Motor neuron (in vitro differentiated cells): ENCODE data around the gene PATZ1. TPM values are rescaled to one million over a fixed set of nuclear protein-coding genes. Genes with fewer than 3 reads are reported as not detected.
A peak's percentile ranks its signal among the peaks of the same experiment; 100 is the strongest.

Experiments used
- ATAC-seq, 8 experiments: fragments of 200-7000 bp; cut with Tn5 transposase; replicated peaks in 6 of 8; 2 replicates each; pipeline ENCODE4 v1.8.0; 2021; ENCODE audit warnings: mild to moderate bottlenecking in 8 of 8, moderate library complexity in 8 of 8
- H3K27ac ChIP-seq, 2 donors: fragments of 250-450 bp; sonication (Bioruptor Pico); 2 replicates each; pipeline ENCODE4 v1.9.0; 2021; ENCODE audit warnings: antibody characterized with exemption in 2 of 2, mild to moderate bottlenecking in 2 of 2, moderate library complexity in 1 of 2
- H3K4me1 ChIP-seq, 2 donors: fragments of 250-450 bp; sonication (Bioruptor Pico); replicated peaks in 1 of 2; 2 replicates each; pipeline ENCODE4 v1.6.1; 2021; ENCODE audit warnings: antibody characterized with exemption in 2 of 2, mild to moderate bottlenecking in 2 of 2, moderate library complexity in 1 of 2
- H3K4me3 ChIP-seq, 5 donors: fragments of 250-450 bp; sonication (Bioruptor Pico); 2 replicates each; pipeline ENCODE4 v1.9.0; 2021; ENCODE audit warnings: antibody characterized with exemption in 5 of 5, mild to moderate bottlenecking in 5 of 5, moderate library complexity in 4 of 5
- whole genome bisulfite sequencing, 10 experiments: fragments of 450-650 bp; shearing (Covaris generic); methylation state at CpG; one replicate each; pipeline ENCODE4 v1.0.0; 2022; 5-methylcytosine and 5-hydroxymethylcytosine counted together
- in situ Hi-C, 9 experiments: fragments of 400-800 bp; cut with MboI; loops; one replicate each; pipeline ENCODE4 v1.15.0; 2021; ENCODE audit warnings: low sequenced_read_pairs in 9 of 9, low pct_unique_long_range_greater_than_20kb in 2 of 9; ENCODE audit not compliant: unreplicated experiment in 9 of 9
- total RNA-seq, 8 experiments: library from RNA; unstranded; fragments of 300-600 nt; gene quantifications; 2 replicates each; pipeline versions ENCODE4 v1.2.3 to v1.2.4, GENCODE V29; 2022

The PATZ1 gene
- total RNA-seq, 8 experiments from 2014 or later = 4.7 to 69.6 (median 31.9) TPM

GRCh38 chr22:31292236-31292989 is 53.7 kb downstream of the PATZ1 start, which contains the start of gene PIK3IP1:
PIK3IP1 (minus strand) TSS chr22:31292488; CDS start chr22:31292344, 144 bp downstream.
- ATAC-seq = peak; percentile 49 to 69 (median 60)
- 5 to 60% (median 32%) methylated on average over 3 to 18 of the region's 19 CpGs for WGBS, 10 experiments
- in situ Hi-C loops = no loop called here
- Histone ChIP-seq H3K27ac (no peak within 1 kb of the TSS), H3K4me1 (peaks cover 2 to 4% of the 10 kb centered on the region in 2 donors), H3K4me3 (peak within 1 kb of the TSS; percentile 36 to 50 (median 49))

GRCh38 chr22:31291481-31292235 is 54.5 kb downstream of the PATZ1 start:
- peaks cover 2 to 4% of the 10 kb centered on the region in 2 donors for H3K4me1 ChIP-seq
- in situ Hi-C loops = no loop called here
- H3K27ac ChIP-seq = no peak overlapping the region
- no peak for ATAC-seq
- WGBS, 10 experiments = 0 to 40% (median 4%) methylated on average over 1 to 12 of the region's 20 CpGs
- peak overlapping the region; percentile 36 to 50 (median 49) for H3K4me3 ChIP-seq

- peak overlapping the region; percentile 36 to 50 (median 49) for H3K4me3 ChIP-seq
- no peak overlapping the region for H3K27ac ChIP-seq
- in situ Hi-C loops = no loop called here
- peak; percentile 89 to 97 (median 96) for ATAC-seq
- peaks cover 2 to 4% of the 10 kb centered on the region in 2 donors for H3K4me1 ChIP-seq
- 0 to 1% (median 0%) methylated on average over 3 to 40 of the region's 95 CpGs; no CpG with 5 or more reads in 4 of the 10 experiments for WGBS, 10 experiments
Measured at GRCh38 chr22:31290494-31291471, 55.4 kb downstream of the PATZ1 start.

- Histone ChIP-seq H3K4me1 (peaks cover 2 to 11% of the 10 kb centered on the region in 2 donors), H3K27ac (no peak overlapping the region), H3K4me3 (no peak overlapping the region)
- ATAC-seq = no peak
- 35 to 94% (median 81%) methylated on average over 1 to 5 of the region's 13 CpGs; no CpG with 5 or more reads in 4 of the 10 experiments for WGBS, 10 experiments
- in situ Hi-C loops = no loop called here
Measured at GRCh38 chr22:31289344-31289743, 56.8 kb downstream of the PATZ1 start.

- 0 to 100% (median 73%) methylated on average over 1 to 4 of the region's 5 CpGs; no CpG with 5 or more reads in 2 of the 10 experiments for WGBS, 10 experiments
- no peak overlapping the region for H3K27ac ChIP-seq
- ATAC-seq = no peak
- H3K4me1 ChIP-seq = peaks cover 2 to 13% of the 10 kb centered on the region in 2 donors
- no peak overlapping the region for H3K4me3 ChIP-seq
- in situ Hi-C loops = no loop called here
Measured at GRCh38 chr22:31288496-31289240, 57.5 kb downstream of the PATZ1 start.

- Histone ChIP-seq H3K4me3 (no peak overlapping the region), H3K4me1 (peaks cover 2 to 13% of the 10 kb centered on the region in 2 donors), H3K27ac (no peak overlapping the region)
- in situ Hi-C loops = no loop called here
- WGBS, 10 experiments = 17 to 100% (median 89%) methylated on average over 1 to 6 of the region's 6 CpGs; no CpG with 5 or more reads in 2 of the 10 experiments
- no peak for ATAC-seq
Measured at GRCh38 chr22:31287818-31288495, 58.2 kb downstream of the PATZ1 start.

- WGBS, 10 experiments = 56 to 90% (median 76%) methylated on average over 1 to 6 of the region's 8 CpGs; no CpG with 5 or more reads in 1 of the 10 experiments
- Histone ChIP-seq H3K4me3 (no peak overlapping the region), H3K4me1 (peaks cover 2 to 13% of the 10 kb centered on the region in 2 donors), H3K27ac (no peak overlapping the region)
- no peak for ATAC-seq
- in situ Hi-C loops = no loop called here
Measured at GRCh38 chr22:31286360-31287255, 59.5 kb downstream of the PATZ1 start.

- peaks cover 0 to 9% of the 10 kb centered on the region in 2 donors for H3K4me1 ChIP-seq
- peak overlapping the region in 1 of 2 donors; percentile 66 for H3K27ac ChIP-seq
- WGBS, 10 experiments = 20 to 63% (median 29%) methylated on average over 1 to 3 of the region's 3 CpGs; no CpG with 5 or more reads in 7 of the 10 experiments
- H3K4me3 ChIP-seq = no peak overlapping the region
- in situ Hi-C loops = no loop called here
- ATAC-seq = peak in 5 of 8 experiments; percentile 29 to 66 (median 43)
Measured at GRCh38 chr22:31284281-31285155, 61.6 kb downstream of the PATZ1 start.

GRCh38 chr22:31282748-31283468 is 63.2 kb downstream of the PATZ1 start:
- Histone ChIP-seq H3K4me1 (peaks cover 0 to 9% of the 10 kb centered on the region in 2 donors), H3K4me3 (no peak overlapping the region), H3K27ac (no peak overlapping the region)
- 0 to 100% (median 76%) methylated on average over 1 to 6 of the region's 8 CpGs; no CpG with 5 or more reads in 4 of the 10 experiments for WGBS, 10 experiments
- in situ Hi-C loops = no loop called here
- ATAC-seq = peak in 2 of 8 experiments; percentile 21
